SK-N-MC (cell line): ENCODE data around the gene IKZF4.

Experiments used
- EZH2 ChIP-seq: fragments of 200-600 bp; sonication (generic); IDR thresholded peaks from one replicate; pipeline ENCODE4 v1.6.1; 2017; ENCODE audit warnings: antibody characterized with exemption
- POLR2AphosphoS5 ChIP-seq: IDR thresholded peaks from 2 replicates; pipeline ENCODE4 v1.6.1; 2012; ENCODE audit warnings: mild to moderate bottlenecking, low read depth, low read length, borderline replicate concordance

- TF ChIP-seq POLR2AphosphoS5, result no peak
- no peak for TF ChIP-seq EZH2
These were observed 7.4 kb upstream of the IKZF4 start for GRCh38 chr12:56013482-56013881.
